GM12891 (cell line): ENCODE data around the gene TMX2.
"Not testable (repeated sequence)": the region's sequence is repeated elsewhere in the genome, so short reads cannot be mapped to it uniquely, and the experiment has no call there.

ENCODE experiments used
- DNase-seq: peaks from one replicate; pipeline ENCODE4 v3.0.0; 2011; ENCODE audit warnings: low spot score; ENCODE audit not compliant: insufficient read length
- FAIRE-seq: peaks from 2 replicates; lab custom pipeline; 2011; peaks lifted over from hg19 to GRCh38; lab: Jason Lieb, UNC
- PAX5 ChIP-seq: IDR thresholded peaks from 2 replicates; pipeline ENCODE4 v1.6.1; 2011; ENCODE audit warnings: low read length, moderate library complexity, mild to moderate bottlenecking; ENCODE audit not compliant: insufficient read depth, severe bottlenecking
- POLR2A ChIP-seq: IDR thresholded peaks from 2 replicates; pipeline ENCODE4 v1.6.1; 2011; ENCODE audit warnings: low read depth, low read length, control low read depth
- POLR2AphosphoS5 ChIP-seq: IDR thresholded peaks from 2 replicates; pipeline ENCODE4 v1.6.1; 2011; ENCODE audit warnings: low read depth, low read length, control low read depth
- POU2F2 ChIP-seq: IDR thresholded peaks from 2 replicates; pipeline ENCODE4 v1.6.1; 2011; ENCODE audit warnings: low read depth, mild to moderate bottlenecking, control low read depth, low read length, moderate library complexity
- SPI1 ChIP-seq: IDR thresholded peaks from 2 replicates; pipeline ENCODE4 v1.6.1; 2011; ENCODE audit warnings: low read depth, low read length, control low read depth
- TAF1 ChIP-seq: IDR thresholded peaks from 2 replicates; pipeline ENCODE4 v1.6.1; 2011; ENCODE audit warnings: low read depth, low read length, control low read depth

TMX2 gene

GRCh38 chr11:57713835-57714234 lies 1.4 kb downstream of the TMX2 start:
- FAIRE-seq (no peak), DNase-seq (no peak)
- no peak for TF ChIP-seq TAF1
- no peak for TF ChIP-seq POU2F2
- TF ChIP-seq SPI1, result no peak
- TF ChIP-seq POLR2AphosphoS5, result no peak
- no peak for TF ChIP-seq PAX5
- TF ChIP-seq POLR2A, result no peak

GRCh38 chr11:57716726-57717125 lies 4.3 kb downstream of the TMX2 start:
- not testable (repeated sequence) for DNase-seq, FAIRE-seq

- TF ChIP-seq SPI1 (no peak), POLR2AphosphoS5 (no peak)
- no peak for DNase-seq
- FAIRE-seq, result no peak
These were observed 14.8 kb downstream of the TMX2 start for GRCh38 chr11:57727185-57727584.

GRCh38 chr11:57728829-57729228 lies 16.4 kb downstream of the TMX2 start:
- no peak for FAIRE-seq
- no peak for TF ChIP-seq POLR2AphosphoS5
- no peak for TF ChIP-seq TAF1
- no peak for TF ChIP-seq POLR2A
- no peak for TF ChIP-seq SPI1
- no peak for DNase-seq

- DNase-seq (no peak), FAIRE-seq (no peak)
- no peak for TF ChIP-seq SPI1
- TF ChIP-seq POLR2AphosphoS5, result no peak
- no peak for TF ChIP-seq PAX5
- TF ChIP-seq POLR2A, result no peak
- TF ChIP-seq TAF1, result no peak
- no peak for TF ChIP-seq POU2F2
These were observed 17.1 kb downstream of the TMX2 start for GRCh38 chr11:57729479-57729878.

DNA sequence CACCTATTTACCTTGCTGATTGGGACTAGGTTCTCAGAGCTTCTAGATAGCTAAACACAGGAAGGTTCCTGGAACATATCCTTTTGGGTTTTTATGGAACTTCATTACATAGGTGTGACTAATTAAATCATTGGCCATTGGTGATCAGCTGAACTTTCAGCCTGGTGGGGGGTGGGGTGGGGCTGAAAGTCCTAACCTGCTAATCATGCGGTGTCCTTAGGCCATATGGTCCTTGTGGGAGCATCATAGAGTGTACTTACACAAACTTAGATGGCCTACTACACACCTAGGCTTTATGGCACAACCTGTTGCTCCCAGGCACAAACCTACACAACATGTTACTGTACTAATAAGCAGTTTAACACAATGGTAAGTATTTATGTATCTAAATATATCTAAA lies 20.3 kb downstream of the TMX2 start:
- FAIRE-seq, result no peak

GRCh38 chr11:57735619-57736298 lies 23.4 kb downstream of the TMX2 start:
- TF ChIP-seq PAX5, result no peak
- no peak for TF ChIP-seq SPI1
- DNase-seq, result no peak
- FAIRE-seq, result peak; percentile 13

More for the DNA sequence above, 20.3 kb downstream of the TMX2 start:
- DNase-seq, result no peak
- TF ChIP-seq TAF1 (no peak), POU2F2 (no peak), POLR2AphosphoS5 (no peak), POLR2A (no peak)

GRCh38 chr11:57741132-57742086 lies 29.0 kb downstream of the TMX2 start, which contains the start of gene SELENOH:
SELENOH (plus strand) TSS chr11:57741491; CDS start chr11:57741596, 105 bp downstream.
- TF ChIP-seq POLR2A, result peak; percentile 96
- no peak for TF ChIP-seq SPI1
- TF ChIP-seq PAX5, result peak; percentile 44
- TF ChIP-seq POLR2AphosphoS5, result peak; percentile 95
- TF ChIP-seq TAF1, result peak; percentile 86
- TF ChIP-seq POU2F2, result peak; percentile 78
- FAIRE-seq (peak; percentile 97), DNase-seq (peak; percentile 82)

DNA sequence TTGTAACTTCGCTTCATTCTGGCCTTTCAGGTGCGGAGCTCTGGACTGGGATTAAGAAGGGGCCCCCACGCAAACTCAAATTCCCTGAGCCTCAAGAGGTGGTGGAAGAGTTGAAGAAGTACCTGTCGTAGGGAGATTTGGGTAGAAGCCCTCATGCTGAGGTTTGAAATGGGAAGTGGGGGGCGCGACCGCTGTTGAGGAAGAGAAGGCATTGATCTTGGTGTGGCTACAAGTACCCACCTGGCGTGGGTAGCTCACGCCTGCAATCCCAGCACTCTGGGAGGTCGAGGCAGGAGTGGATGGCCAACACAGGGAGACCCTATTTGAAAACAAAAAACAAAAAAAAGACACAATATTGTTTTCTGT lies 29.7 kb downstream of the TMX2 start:
- FAIRE-seq, result no peak
- TF ChIP-seq POLR2AphosphoS5 (no peak), SPI1 (0 out of 2 replicates have a peak, but pooled peaks have one; percentile 17), POLR2A (no peak)
- DNase-seq, result no peak

DNA sequence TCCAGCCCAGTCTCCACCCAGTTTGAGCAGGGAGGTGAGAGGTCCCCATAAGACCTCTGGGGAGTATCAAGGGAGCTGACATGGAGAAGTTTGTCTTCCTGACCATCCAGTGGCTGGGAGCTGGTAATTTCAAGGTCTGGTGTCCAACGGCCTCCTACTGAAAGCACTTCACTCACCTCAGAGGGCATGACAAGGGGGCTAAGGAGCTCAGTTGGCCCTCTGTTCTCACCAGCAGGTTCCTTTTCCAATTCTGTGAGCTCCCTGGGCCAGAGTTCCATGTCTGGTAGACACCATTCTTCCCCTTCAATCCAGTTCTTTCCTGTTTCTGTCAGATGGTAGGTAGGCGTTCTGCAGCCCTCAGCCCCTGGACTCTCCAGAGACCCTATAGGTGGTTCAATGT lies 32.0 kb downstream of the TMX2 start:
- no peak for FAIRE-seq
- DNase-seq, result no peak

More for the DNA sequence above, 32.0 kb downstream of the TMX2 start:
- peak; percentile 44; the same call in 1 of the 2 replicates for TF ChIP-seq POLR2AphosphoS5
- TF ChIP-seq POLR2A, result peak; percentile 76
- TF ChIP-seq PAX5, result no peak
- TF ChIP-seq SPI1, result no peak
